HUES64 (cell line): ENCODE measurements around the gene VWA2.

Experiments
- H3K27ac ChIP-seq: 2 replicates; pipeline ENCODE4 v1.7.0; 2013; ENCODE audit warnings: low read depth, low read length, inconsistent platforms
- H3K27me3 ChIP-seq: 2 replicates; pipeline ENCODE4 v1.6.1; 2013; ENCODE audit warnings: mild to moderate bottlenecking, low read length; ENCODE audit not compliant: insufficient read depth
- H3K36me3 ChIP-seq: 2 replicates; pipeline ENCODE4 v1.6.1; 2013; ENCODE audit warnings: mild to moderate bottlenecking, low read length; ENCODE audit not compliant: insufficient read depth
- H3K4me1 ChIP-seq: 2 replicates; pipeline ENCODE4 v1.6.1; 2013; ENCODE audit warnings: mild to moderate bottlenecking, low read length, moderate library complexity; ENCODE audit not compliant: insufficient read depth
- H3K4me3 ChIP-seq: 2 replicates; pipeline ENCODE4 v1.5.1; 2013; ENCODE audit warnings: mild to moderate bottlenecking, low read length, moderate library complexity
- H3K9ac ChIP-seq: 2 replicates; pipeline ENCODE4 v1.6.1; 2013; ENCODE audit warnings: mild to moderate bottlenecking, low read depth, low read length
- H3K9me3 ChIP-seq: 2 replicates; pipeline ENCODE4 v1.6.1; 2013; ENCODE audit warnings: low read depth, low read length; ENCODE audit not compliant: insufficient read depth
- WGBS: fragments of 150-250, 120-280 bp; methylation state at CpG from one replicate; pipeline ENCODE4 v1.1.7; 2013; ENCODE audit warnings: missing lambda C conversion rate; 5-methylcytosine and 5-hydroxymethylcytosine counted together

The VWA2 gene

GRCh38 chr10:114259824-114260223, 20.8 kb downstream of the VWA2 start:
- H3K9ac ChIP-seq, result no peak overlapping the region
- no peaks in the 10 kb centered on the region for H3K9me3 ChIP-seq
- WGBS, result 95% methylated on average over 10 of the region's 10 CpGs
- no peak overlapping the region for H3K4me3 ChIP-seq
- no peaks in the 10 kb centered on the region for H3K36me3 ChIP-seq
- no peak overlapping the region for H3K27ac ChIP-seq
- peaks cover 6% of the 10 kb centered on the region; the same call in 1 of the 2 replicates for H3K4me1 ChIP-seq
- no peaks in the 10 kb centered on the region for H3K27me3 ChIP-seq

GRCh38 chr10:114260366-114260765, 21.3 kb downstream of the VWA2 start:
- Histone ChIP-seq H3K9me3 (no peaks in the 10 kb centered on the region), H3K27me3 (no peaks in the 10 kb centered on the region), H3K36me3 (no peaks in the 10 kb centered on the region), H3K4me3 (no peak overlapping the region), H3K9ac (no peak overlapping the region), H3K27ac (no peak overlapping the region), H3K4me1 (peaks cover 6% of the 10 kb centered on the region; the same call in 1 of the 2 replicates)
- 94% methylated on average over 5 of the region's 5 CpGs for WGBS

- Histone ChIP-seq H3K27ac (no peak overlapping the region), H3K4me1 (peaks cover 6% of the 10 kb centered on the region; the same call in 1 of the 2 replicates), H3K36me3 (no peaks in the 10 kb centered on the region), H3K27me3 (no peaks in the 10 kb centered on the region), H3K9ac (no peak overlapping the region), H3K4me3 (no peak overlapping the region), H3K9me3 (no peaks in the 10 kb centered on the region)
- WGBS, result 99% methylated on average over 2 of the region's 2 CpGs
These were observed 22.0 kb downstream of the VWA2 start for GRCh38 chr10:114261076-114261475.

- Histone ChIP-seq H3K4me3 (no peak overlapping the region), H3K27me3 (no peaks in the 10 kb centered on the region), H3K4me1 (peaks cover 6% of the 10 kb centered on the region; the same call in 1 of the 2 replicates), H3K36me3 (no peaks in the 10 kb centered on the region), H3K9me3 (no peaks in the 10 kb centered on the region), H3K9ac (no peak overlapping the region), H3K27ac (no peak overlapping the region)
- WGBS, result 87% methylated on average over 4 of the region's 4 CpGs
These were observed 23.4 kb downstream of the VWA2 start for GRCh38 chr10:114262496-114262895.

GRCh38 chr10:114265392-114266053, 26.5 kb downstream of the VWA2 start:
- Histone ChIP-seq H3K4me3 (no peak overlapping the region), H3K9ac (no peak overlapping the region), H3K36me3 (no peaks in the 10 kb centered on the region), H3K27ac (no peak overlapping the region), H3K27me3 (no peaks in the 10 kb centered on the region), H3K9me3 (no peaks in the 10 kb centered on the region), H3K4me1 (no peaks in the 10 kb centered on the region; the same call in 1 of the 2 replicates)
- 94% methylated on average over 5 of the region's 6 CpGs for WGBS

- Histone ChIP-seq H3K27me3 (no peaks in the 10 kb centered on the region), H3K9me3 (no peaks in the 10 kb centered on the region), H3K36me3 (no peaks in the 10 kb centered on the region), H3K27ac (no peak overlapping the region), H3K9ac (no peak overlapping the region), H3K4me3 (no peak overlapping the region), H3K4me1 (no peaks in the 10 kb centered on the region)
- 82% methylated on average over 4 of the region's 5 CpGs for WGBS
These were observed 27.5 kb downstream of the VWA2 start for GRCh38 chr10:114266521-114266920.

- no peaks in the 10 kb centered on the region for H3K36me3 ChIP-seq
- no peaks in the 10 kb centered on the region for H3K4me1 ChIP-seq
- H3K9me3 ChIP-seq, result no peaks in the 10 kb centered on the region
- WGBS, result 89% methylated on average over 2 of the region's 3 CpGs
- H3K4me3 ChIP-seq, result no peak overlapping the region
- no peaks in the 10 kb centered on the region for H3K27me3 ChIP-seq
- no peak overlapping the region for H3K27ac ChIP-seq
- no peak overlapping the region for H3K9ac ChIP-seq
These were observed 32.2 kb downstream of the VWA2 start for GRCh38 chr10:114271075-114271778.

- Histone ChIP-seq H3K36me3 (no peaks in the 10 kb centered on the region), H3K4me3 (no peak overlapping the region), H3K9me3 (no peaks in the 10 kb centered on the region), H3K27me3 (no peaks in the 10 kb centered on the region), H3K27ac (no peak overlapping the region), H3K4me1 (no peaks in the 10 kb centered on the region), H3K9ac (no peak overlapping the region)
- 88% methylated on average over 4 of the region's 4 CpGs for WGBS
These were observed 32.7 kb downstream of the VWA2 start for GRCh38 chr10:114271779-114272167.

- Histone ChIP-seq H3K4me3 (no peak overlapping the region), H3K27me3 (no peaks in the 10 kb centered on the region), H3K36me3 (no peaks in the 10 kb centered on the region), H3K4me1 (no peaks in the 10 kb centered on the region), H3K9ac (no peak overlapping the region), H3K27ac (no peak overlapping the region), H3K9me3 (no peaks in the 10 kb centered on the region)
- WGBS, result 90% methylated on average over 6 of the region's 6 CpGs
These were observed 33.6 kb downstream of the VWA2 start for GRCh38 chr10:114272696-114273095.

- Histone ChIP-seq H3K4me1 (no peaks in the 10 kb centered on the region), H3K27ac (no peak overlapping the region), H3K9ac (no peak overlapping the region), H3K36me3 (no peaks in the 10 kb centered on the region), H3K27me3 (no peaks in the 10 kb centered on the region), H3K9me3 (no peaks in the 10 kb centered on the region), H3K4me3 (no peak overlapping the region)
- WGBS, result 92% methylated on average over 3 of the region's 3 CpGs
These were observed 34.9 kb downstream of the VWA2 start for GRCh38 chr10:114273910-114274309.

- Histone ChIP-seq H3K27me3 (no peaks in the 10 kb centered on the region), H3K4me3 (no peak overlapping the region), H3K36me3 (no peaks in the 10 kb centered on the region), H3K27ac (no peak overlapping the region), H3K4me1 (no peaks in the 10 kb centered on the region), H3K9ac (no peak overlapping the region), H3K9me3 (no peaks in the 10 kb centered on the region)
- 95% methylated on average over 15 of the region's 16 CpGs for WGBS
These were observed 35.8 kb downstream of the VWA2 start for GRCh38 chr10:114274616-114275453.
